Measurements from ENCODE around the gene NTMT1.
A peak's percentile ranks its signal among the peaks of the same experiment; 100 is the strongest.
"Not testable (repeated sequence)": the region's sequence is repeated elsewhere in the genome, so short reads cannot be mapped to it uniquely, and the experiment has no call there.

Gene NTMT1

DNA sequence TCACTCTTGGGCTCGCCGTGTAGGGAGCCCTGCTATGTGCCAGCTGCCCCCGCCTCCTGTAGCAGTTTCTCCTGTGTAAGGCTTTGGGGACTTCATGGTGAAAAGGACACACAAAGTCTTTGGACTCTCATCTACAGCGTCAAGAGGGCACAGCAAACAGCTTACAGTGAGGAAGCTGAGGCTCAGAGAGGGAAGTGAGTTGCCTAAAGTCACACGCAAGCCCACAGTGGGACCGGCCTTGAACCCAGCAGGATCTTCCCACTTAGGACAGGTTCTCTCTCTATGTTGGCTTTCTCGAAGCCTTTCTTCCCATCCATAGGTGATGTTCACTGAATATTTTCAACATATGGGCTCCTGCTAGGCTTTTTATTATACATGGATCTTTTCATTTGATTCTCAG lies 29.7 kb downstream of the NTMT1 start:
- no peak for DNase-seq

DNA sequence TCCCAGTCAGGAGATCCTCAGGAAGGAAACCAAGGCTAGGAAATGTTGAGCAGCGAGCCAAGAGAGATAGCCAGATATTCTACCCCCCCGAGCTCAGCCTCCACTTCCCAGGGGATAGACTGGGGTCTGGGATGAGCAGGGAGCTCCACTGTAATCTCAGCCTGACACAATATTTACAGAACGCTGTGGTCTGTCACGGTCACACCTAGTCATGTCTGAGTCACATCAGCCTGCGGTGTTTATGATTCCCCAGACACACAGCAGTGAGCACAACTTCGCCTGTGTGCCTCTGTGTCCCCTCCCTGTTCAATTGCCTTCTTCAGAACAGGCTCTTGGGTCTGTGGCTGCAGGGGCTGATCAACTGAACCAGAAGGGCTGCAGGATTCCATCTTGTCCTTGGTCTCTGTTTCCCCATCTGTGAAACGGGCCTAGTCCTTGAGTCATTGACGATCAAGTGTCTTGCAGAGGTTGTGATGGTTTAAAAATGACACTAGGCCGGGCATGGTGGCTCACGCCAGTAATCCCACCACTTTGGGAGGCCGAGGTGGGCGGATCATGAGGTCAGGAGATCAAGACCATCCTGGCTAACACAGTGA lies 30.9 kb downstream of the NTMT1 start:
- DNase-seq, result no peak

DNA sequence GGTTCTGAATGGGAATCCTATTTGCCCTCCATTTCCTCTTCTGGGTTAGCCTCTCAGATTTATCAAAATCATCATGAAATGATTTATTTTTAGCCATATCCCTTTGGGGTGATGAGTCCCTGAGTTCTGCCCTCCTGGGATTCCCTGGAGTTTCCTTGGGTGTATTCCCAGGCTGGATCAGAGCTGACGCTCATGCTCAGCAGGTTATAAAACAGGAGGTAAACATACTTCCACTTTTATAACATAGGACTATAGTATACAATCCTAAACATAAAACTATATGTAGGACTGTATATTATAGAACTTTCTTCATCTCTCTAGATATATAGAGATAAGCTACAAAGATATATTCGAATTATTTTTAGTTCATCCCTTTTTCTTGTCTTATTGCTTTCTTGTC lies 35.1 kb downstream of the NTMT1 start:
- no peak for DNase-seq

- not testable (repeated sequence) for DNase-seq
These were observed 36.3 kb downstream of the NTMT1 start for GRCh38 chr9:129662239-129662638.

DNA sequence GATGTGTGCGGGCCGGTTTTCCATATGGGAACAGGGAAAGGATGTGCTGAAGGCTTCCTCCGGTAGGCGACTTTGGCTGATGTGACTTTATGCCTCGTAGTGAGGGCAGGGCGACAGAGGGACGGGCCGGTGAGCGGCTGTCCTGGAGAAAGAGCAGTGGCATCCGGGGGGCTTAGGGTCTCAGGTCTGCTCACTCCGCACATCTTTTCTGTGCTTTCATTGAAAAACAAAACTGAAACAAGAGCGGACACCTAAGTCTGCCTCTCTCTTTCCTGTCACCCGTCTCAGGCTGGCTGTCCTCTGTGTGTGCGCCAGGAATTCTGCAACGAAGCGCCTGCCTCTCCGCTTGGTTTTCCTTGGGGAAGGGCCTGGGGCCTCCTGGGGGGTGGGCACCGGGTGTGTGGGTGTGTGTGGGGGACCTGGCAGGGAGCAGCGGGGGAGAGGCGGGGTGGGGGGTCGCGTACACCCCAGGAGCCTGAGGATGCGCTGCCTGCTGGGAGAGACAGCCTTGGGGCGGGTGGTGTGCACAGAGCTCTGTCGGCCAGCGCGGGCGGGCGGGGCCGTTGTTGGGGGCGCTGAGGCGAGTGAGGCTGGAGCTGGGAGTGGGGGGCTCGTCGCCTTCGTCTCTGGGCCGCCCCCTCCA lies 38.9 kb downstream of the NTMT1 start:
- no peak for DNase-seq

- peak in 1 of 2 experiments; percentile 19 for DNase-seq
These were observed 39.4 kb downstream of the NTMT1 start, which contains the start of gene PRRX2 for GRCh38 chr9:129665389-129665775. TSS of gene PRRX2 (plus strand) at chr9:129665647. CDS start at chr9:129665868, 221 bp downstream.

GRCh38 chr9:129665814-129666520 lies 40.0 kb downstream of the NTMT1 start:
- DNase-seq, result no peak

- DNase-seq, result no peak
These were observed 40.6 kb downstream of the NTMT1 start for GRCh38 chr9:129666575-129666974.

DNA sequence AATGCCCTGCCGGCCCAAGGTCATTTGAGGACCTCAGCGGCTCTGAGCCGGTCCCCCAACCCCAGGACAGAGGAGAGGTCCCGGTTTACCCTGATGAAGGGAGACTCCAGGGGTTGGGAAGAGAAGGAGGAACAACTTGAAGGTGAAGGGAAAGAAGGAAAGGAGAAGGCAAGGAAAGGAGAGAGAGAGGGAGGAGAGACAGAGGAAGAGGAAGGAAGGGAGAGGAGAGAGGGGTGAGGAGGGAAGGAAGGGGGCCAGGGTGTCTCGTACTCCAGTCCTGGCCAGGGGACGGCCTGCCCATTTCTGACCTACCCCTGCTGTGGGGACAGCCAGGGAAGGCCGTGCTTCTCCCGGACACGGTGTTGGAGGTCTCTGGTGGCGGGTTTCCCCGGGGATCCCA lies 41.4 kb downstream of the NTMT1 start:
- no peak for DNase-seq

GRCh38 chr9:129667850-129668249 lies 41.9 kb downstream of the NTMT1 start:
- DNase-seq, result no peak

DNA sequence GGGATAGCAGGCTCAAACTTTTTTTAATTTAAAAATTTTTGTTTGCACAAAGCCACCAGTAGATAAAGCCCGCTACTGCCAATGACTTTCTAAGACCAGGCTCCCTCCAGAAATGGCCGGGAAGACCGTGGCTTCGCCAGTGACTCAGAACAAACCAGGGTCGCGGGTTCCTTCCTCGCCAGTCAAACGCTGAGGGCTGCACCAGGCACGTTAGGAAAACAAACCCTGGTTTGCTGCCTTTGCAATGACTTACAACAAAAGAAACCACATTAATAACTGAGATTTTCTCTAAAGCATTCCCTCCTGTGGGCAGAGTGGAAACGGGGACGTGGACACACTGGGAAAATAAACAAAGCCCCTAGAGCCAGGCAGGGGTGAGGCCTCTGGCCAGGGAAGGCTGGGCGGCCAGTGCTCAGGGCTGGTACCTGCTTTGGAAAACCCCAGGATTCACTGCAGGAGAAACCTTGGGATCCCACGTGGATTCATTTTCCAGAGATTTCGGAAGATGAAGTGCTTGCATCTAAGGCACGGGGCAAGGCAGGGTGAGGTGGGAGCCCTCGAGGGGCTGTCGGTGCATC lies 43.3 kb downstream of the NTMT1 start:
- no peak for DNase-seq

DNA sequence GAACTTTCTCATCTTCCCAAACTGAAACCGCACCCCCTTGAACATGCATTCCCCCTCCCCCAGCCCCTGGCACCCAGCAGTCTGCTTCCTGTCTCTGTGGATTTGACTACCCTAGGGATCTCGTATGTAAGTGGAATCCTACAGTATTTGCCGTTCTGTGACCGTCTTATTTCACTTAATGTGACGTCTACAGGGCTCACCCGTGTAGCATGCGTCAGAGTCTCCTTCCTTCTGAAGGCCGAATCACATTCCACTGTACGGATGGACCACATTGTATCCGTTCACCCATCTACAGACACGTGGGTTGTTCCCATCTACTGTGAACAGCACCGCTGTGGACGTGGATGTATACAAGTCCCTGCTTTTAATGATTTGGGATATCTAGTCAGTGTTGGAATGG lies 44.0 kb downstream of the NTMT1 start:
- no peak for DNase-seq

- DNase-seq, result no peak
These were observed 45.1 kb downstream of the NTMT1 start for GRCh38 chr9:129671065-129671464.

GRCh38 chr9:129671519-129671918 lies 45.6 kb downstream of the NTMT1 start:
- no peak for DNase-seq

DNA sequence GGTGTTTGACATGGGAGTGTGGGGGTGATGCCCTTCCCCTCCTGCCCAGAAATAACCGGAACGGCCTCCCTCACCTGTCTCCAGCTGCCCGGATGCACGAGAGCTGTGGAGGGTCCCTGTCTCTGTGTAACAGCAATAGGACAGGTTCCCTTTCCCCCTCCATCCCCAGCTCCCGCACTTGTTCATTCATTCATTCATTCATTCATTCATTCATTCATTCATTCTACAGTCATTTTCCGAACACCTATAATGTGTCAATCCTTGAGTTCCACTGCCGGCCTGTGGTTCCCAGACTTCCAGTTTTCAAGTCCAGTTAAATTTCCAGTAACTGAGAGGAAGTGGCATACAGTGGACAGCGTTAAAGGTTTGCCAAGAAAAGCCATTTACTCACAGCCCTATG lies 46.7 kb downstream of the NTMT1 start:
- DNase-seq, result no peak

DNA sequence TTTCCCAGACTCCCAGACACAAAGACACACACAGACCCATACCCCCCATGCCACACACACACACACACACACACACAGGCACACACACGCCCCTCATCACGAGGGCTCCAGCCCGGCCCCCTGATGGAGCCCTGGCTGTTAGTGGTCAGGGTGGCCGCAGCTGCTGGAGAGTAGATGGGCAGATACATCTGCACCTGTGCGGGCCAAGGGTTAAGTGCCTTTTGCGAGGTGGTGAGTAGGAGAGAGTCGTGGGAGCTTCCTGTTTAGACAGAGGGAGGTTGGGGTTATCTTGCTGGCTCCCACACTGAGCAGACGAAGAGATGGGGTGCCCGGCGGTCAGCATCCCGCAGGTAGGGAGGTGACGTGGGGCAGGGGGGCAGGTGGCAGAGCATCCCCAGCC lies 47.6 kb downstream of the NTMT1 start:
- DNase-seq, result no peak

DNA sequence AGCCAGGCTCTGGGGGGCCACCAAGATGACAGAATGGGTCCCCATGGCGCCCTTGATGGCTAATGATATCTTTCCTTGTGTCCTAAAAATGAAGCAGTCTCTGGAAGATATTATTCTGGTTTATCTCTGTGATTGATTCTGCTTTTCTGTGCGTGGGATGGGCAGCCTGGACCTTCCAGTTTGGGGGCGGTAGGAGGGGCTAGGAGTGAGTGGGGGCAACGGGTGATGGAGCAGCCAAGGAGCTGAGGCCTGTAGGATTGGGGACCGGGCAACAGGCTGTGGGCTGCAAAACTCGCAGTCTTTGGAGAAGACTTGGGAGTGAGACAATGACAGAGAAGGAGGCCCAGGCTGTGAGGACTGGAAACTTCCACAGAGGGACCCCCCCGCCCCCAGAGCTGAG lies 48.3 kb downstream of the NTMT1 start:
- DNase-seq, result no peak

- peak; percentile 46 to 75 for DNase-seq
These were observed 49.7 kb downstream of the NTMT1 start for GRCh38 chr9:129675620-129676019.

DNA sequence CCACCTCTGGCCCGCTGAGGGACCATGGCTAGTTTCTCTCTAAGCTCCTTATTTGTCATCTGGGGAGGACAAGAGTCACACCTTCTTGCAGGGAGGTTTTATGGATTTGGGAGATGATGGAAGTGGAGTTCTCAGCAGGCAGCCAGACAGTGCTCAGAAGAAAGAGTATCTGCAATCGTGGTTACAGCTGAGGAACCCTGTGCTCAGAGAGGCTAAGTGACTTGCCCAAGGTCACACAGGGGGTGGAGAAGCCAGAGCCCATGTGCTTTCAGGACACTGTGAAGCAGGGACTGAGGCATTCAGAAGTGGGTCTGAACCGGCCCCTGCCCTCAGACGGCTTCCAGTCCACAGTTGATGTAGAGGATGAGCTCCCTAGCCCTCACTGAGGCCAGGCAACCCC lies 50.3 kb downstream of the NTMT1 start:
- DNase-seq, result no peak

GRCh38 chr9:129676975-129677374 lies 51.0 kb downstream of the NTMT1 start:
- DNase-seq, result no peak

DNA sequence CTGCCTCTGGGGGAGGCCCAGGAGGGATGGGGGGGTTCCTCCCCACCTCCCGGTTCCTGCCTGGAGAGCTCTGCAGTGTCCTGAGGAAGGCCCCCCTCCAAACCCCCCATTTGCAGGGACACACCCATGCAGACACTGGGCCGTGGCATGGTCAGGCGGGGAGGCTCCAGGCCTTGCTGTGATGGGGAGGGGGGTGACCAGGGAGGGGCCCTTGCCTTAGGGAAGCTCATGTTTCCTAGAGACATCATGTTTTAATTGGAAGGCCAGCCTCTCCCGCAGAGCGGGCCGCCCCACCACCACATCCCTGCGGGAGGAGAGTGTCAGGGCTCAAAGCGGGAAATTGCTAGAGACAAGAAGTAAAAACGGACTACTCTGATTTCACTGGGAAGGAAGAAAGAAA lies 51.5 kb downstream of the NTMT1 start:
- DNase-seq, result no peak

GRCh38 chr9:129678844-129679243 lies 52.9 kb downstream of the NTMT1 start:
- DNase-seq, result no peak

- DNase-seq, result no peak
These were observed 53.6 kb downstream of the NTMT1 start for GRCh38 chr9:129679537-129679936.

DNA sequence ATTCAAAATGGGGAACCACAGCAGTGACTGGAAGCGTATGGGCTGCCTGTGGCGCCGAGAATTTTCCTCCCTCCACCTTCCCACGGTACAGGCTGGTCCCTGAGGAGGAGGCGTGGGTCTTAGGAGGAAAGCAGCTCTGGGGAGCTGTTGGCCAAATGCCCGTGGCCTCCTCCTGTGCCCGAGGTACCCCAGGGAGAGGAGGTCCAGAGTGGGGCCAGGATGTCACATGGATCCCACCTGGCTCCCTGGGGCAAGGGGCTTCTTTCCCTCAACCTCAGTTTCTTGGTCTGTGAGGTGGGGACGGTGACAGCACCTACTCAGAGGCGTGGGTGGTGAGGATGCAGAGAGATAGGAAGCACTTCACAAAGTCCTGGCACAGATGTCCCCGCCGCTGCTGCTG lies 56.0 kb downstream of the NTMT1 start:
- DNase-seq, result no peak
